Duodenal mucosa (tissue), 2 donors: Measurements from ENCODE around the gene PPP2R2B.
"Not testable (repeated sequence)": the region's sequence is repeated elsewhere in the genome, so short reads cannot be mapped to it uniquely, and the experiment has no call there.

Experiments used
- H3K27ac ChIP-seq: one replicate; pipeline ENCODE4 v1.7.0; 2013; ENCODE audit warnings: low read depth, low read length
- H3K27me3 ChIP-seq, 2 donors: one replicate each; pipeline ENCODE4 v1.7.0; 2013; ENCODE audit warnings: low read length in 2 of 2, control low read depth in 1 of 2; ENCODE audit not compliant: insufficient read depth in 2 of 2, control insufficient read depth in 1 of 2
- H3K36me3 ChIP-seq, 2 donors: one replicate each; pipeline ENCODE4 v1.7.0; 2013; ENCODE audit warnings: low read length in 2 of 2, control low read depth in 1 of 2; ENCODE audit not compliant: insufficient read depth in 2 of 2, control insufficient read depth in 1 of 2
- H3K4me1 ChIP-seq, 2 donors: one replicate each; pipeline ENCODE4 v1.7.0; 2013; ENCODE audit warnings: low read length in 2 of 2, control low read depth in 1 of 2; ENCODE audit not compliant: insufficient read depth in 2 of 2, control insufficient read depth in 1 of 2
- H3K4me3 ChIP-seq, 2 donors: one replicate each; pipeline ENCODE4 v1.7.0; 2013; ENCODE audit warnings: low read length in 2 of 2, low read depth in 1 of 2
- H3K9ac ChIP-seq, 2 donors: one replicate each; pipeline ENCODE4 v1.7.0; 2013; ENCODE audit warnings: low read length in 2 of 2, low read depth in 1 of 2
- H3K9me3 ChIP-seq, 2 donors: one replicate each; pipeline ENCODE4 v1.7.0; 2013; ENCODE audit warnings: low read length in 2 of 2, control low read depth in 1 of 2; ENCODE audit not compliant: control insufficient read depth in 1 of 2

The PPP2R2B gene

GRCh38 chr5:146630472-146630871 is 248.1 kb downstream of the PPP2R2B start:
- H3K4me3 ChIP-seq: no peak overlapping the region
- no peaks in the 10 kb centered on the region for H3K4me1 ChIP-seq
- no peak overlapping the region for H3K9ac ChIP-seq
- no peaks in the 10 kb centered on the region for H3K36me3 ChIP-seq
- H3K9me3 ChIP-seq: no peaks in the 10 kb centered on the region
- H3K27ac ChIP-seq: no peak overlapping the region
- no peaks in the 10 kb centered on the region for H3K27me3 ChIP-seq

DNA sequence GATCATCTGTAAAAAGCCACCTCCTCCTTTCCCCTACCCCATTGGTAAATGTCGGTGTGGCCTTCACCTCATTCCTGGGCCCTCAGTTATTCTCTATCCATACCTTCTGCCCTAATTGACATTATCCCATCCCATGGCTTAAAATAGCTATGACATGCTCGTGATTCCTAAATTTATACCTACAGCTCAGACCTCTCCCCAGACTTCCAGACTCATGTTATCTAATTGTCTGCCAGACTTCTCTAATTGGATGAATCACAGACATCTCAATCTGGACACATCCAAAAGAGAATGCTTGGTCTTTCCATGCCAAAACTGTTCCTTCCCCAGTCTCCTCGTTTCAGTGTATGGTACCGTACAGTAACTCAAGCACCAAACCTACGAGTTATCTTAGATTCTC is 249.6 kb downstream of the PPP2R2B start:
- Histone ChIP-seq H3K9me3 (no peaks in the 10 kb centered on the region), H3K9ac (no peak overlapping the region), H3K27me3 (no peaks in the 10 kb centered on the region), H3K27ac (no peak overlapping the region), H3K4me1 (no peaks in the 10 kb centered on the region), H3K36me3 (no peaks in the 10 kb centered on the region), H3K4me3 (no peak overlapping the region)

- no peaks in the 10 kb centered on the region for H3K9me3 ChIP-seq
- H3K27ac ChIP-seq: no peak overlapping the region
- H3K36me3 ChIP-seq: no peaks in the 10 kb centered on the region
- H3K4me1 ChIP-seq: no peaks in the 10 kb centered on the region
- no peak overlapping the region for H3K4me3 ChIP-seq
- H3K27me3 ChIP-seq: no peaks in the 10 kb centered on the region
- H3K9ac ChIP-seq: no peak overlapping the region
Observed at GRCh38 chr5:146626936-146627335, 251.6 kb downstream of the PPP2R2B start.

DNA sequence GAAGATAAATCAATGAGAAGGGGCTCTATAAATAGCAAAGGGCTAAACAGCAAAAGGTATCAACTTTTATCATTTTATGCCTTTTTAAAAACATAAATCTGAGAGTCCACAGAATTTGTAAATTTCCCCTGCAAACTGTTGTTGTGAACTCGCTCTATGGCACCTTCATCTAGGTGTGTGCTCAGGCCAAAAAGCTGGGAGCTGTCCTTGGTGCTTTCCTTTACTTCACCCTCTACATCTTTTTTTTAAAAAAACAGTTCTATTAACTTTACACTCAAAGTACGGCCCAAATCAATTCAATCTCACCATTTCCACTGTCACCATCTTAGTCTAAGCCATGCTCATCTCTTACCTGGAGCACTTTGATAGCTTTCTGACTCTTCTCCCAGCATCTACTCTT is 254.4 kb downstream of the PPP2R2B start:
- H3K36me3 ChIP-seq: no peaks in the 10 kb centered on the region
- no peak overlapping the region for H3K27ac ChIP-seq
- H3K9me3 ChIP-seq: no peaks in the 10 kb centered on the region
- H3K27me3 ChIP-seq: no peaks in the 10 kb centered on the region
- no peak overlapping the region for H3K9ac ChIP-seq
- no peak overlapping the region for H3K4me3 ChIP-seq
- no peaks in the 10 kb centered on the region for H3K4me1 ChIP-seq

GRCh38 chr5:146623666-146624065 is 254.9 kb downstream of the PPP2R2B start:
- no peak overlapping the region for H3K9ac ChIP-seq
- no peaks in the 10 kb centered on the region for H3K4me1 ChIP-seq
- no peaks in the 10 kb centered on the region for H3K27me3 ChIP-seq
- no peaks in the 10 kb centered on the region for H3K9me3 ChIP-seq
- H3K27ac ChIP-seq: no peak overlapping the region
- H3K36me3 ChIP-seq: no peaks in the 10 kb centered on the region
- H3K4me3 ChIP-seq: no peak overlapping the region

DNA sequence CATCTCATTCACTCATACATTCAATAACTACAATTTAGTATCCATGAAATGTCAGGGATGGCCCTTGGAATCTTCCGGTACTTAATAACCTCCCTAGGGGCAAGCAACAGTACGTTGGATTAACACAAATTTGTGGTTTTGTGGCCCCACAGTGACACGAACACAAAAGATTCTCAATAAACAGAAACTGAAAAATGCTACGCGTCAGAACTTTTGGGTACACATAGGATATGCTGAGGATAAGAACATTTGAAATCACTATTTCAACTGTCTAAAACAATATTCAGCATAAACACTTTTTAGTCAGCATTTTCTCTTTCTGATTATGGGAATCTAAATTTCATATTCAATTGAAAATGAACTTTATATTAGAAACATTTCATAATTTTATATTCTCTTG is 255.5 kb downstream of the PPP2R2B start:
- Histone ChIP-seq H3K36me3 (no peaks in the 10 kb centered on the region), H3K27me3 (no peaks in the 10 kb centered on the region), H3K9ac (no peak overlapping the region), H3K27ac (no peak overlapping the region), H3K4me3 (no peak overlapping the region), H3K9me3 (no peaks in the 10 kb centered on the region), H3K4me1 (no peaks in the 10 kb centered on the region)

- Histone ChIP-seq H3K4me1 (no peaks in the 10 kb centered on the region), H3K9me3 (no peaks in the 10 kb centered on the region), H3K27me3 (no peaks in the 10 kb centered on the region), H3K4me3 (no peak overlapping the region), H3K36me3 (no peaks in the 10 kb centered on the region), H3K9ac (no peak overlapping the region), H3K27ac (no peak overlapping the region)
Observed at GRCh38 chr5:146622391-146622790, 256.2 kb downstream of the PPP2R2B start.

GRCh38 chr5:146620669-146621051 is 257.9 kb downstream of the PPP2R2B start:
- Histone ChIP-seq H3K9me3 (no peaks in the 10 kb centered on the region), H3K4me3 (no peak overlapping the region), H3K27ac (no peak overlapping the region), H3K27me3 (no peaks in the 10 kb centered on the region), H3K4me1 (no peaks in the 10 kb centered on the region), H3K9ac (no peak overlapping the region), H3K36me3 (no peaks in the 10 kb centered on the region)

- H3K4me3 ChIP-seq: no peak overlapping the region
- H3K9ac ChIP-seq: no peak overlapping the region
- H3K27me3 ChIP-seq: no peaks in the 10 kb centered on the region
- no peak overlapping the region for H3K27ac ChIP-seq
- no peaks in the 10 kb centered on the region for H3K4me1 ChIP-seq
- no peaks in the 10 kb centered on the region for H3K36me3 ChIP-seq
- H3K9me3 ChIP-seq: no peaks in the 10 kb centered on the region
Observed at GRCh38 chr5:146620031-146620668, 258.4 kb downstream of the PPP2R2B start.

DNA sequence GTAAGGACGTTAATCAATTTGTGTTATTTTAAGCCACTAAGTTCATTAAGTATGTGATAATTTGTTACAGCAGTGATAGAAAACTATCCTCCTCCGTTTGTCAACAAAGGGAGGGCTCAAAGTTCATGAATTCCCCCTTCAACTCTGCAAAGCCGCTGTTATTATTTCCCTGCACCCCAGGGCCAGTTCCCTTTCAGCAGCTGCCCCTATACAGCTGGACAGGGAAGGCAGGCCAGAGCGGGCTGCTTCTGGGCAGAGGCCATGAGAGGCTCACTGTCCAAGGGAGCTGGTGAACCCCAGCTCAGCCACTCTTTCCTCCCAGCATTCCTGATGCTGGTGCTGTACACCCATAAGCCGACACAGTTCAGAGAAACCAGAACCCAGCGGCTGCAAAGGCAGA is 260.1 kb downstream of the PPP2R2B start:
- Histone ChIP-seq H3K9me3 (no peaks in the 10 kb centered on the region), H3K4me1 (no peaks in the 10 kb centered on the region), H3K9ac (no peak overlapping the region), H3K36me3 (no peaks in the 10 kb centered on the region), H3K4me3 (no peak overlapping the region), H3K27me3 (no peaks in the 10 kb centered on the region), H3K27ac (no peak overlapping the region)

DNA sequence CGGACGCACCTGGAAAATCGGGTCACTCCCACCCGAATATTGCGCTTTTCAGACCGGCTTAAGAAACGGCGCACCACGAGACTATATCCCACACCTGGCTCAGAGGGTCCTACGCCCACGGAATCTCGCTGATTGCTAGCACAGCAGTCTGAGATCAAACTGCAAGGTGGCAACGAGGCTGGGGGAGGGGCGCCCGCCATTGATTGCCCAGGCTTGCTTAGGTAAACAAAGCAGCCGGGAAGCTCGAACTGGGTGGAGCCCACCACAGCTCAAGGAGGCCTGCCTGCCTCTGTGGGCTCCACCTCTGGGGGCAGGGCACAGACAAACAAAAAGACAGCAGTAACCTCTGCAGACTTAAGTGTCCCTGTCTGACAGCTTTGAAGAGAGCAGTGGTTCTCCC is 268.8 kb downstream of the PPP2R2B start:
- not testable (repeated sequence) for H3K36me3 ChIP-seq, H3K9me3 ChIP-seq, H3K27ac ChIP-seq, H3K4me3 ChIP-seq, H3K9ac ChIP-seq, H3K4me1 ChIP-seq, H3K27me3 ChIP-seq
